Activated CD4-positive, alpha-beta T cell treated with anti-CD3 and anti-CD28 coated beads, Interleukin-2, amount 50 U/mL, for 48 hours (primary cell): ENCODE data around the gene ZFTA.
"Not testable (repeated sequence)": the region's sequence is repeated elsewhere in the genome, so short reads cannot be mapped to it uniquely, and the experiment has no call there.

ENCODE experiments used
- DNase-seq, 2 experiments: peaks; one replicate each; pipeline ENCODE4 v3.0.0-alpha.2; 2020

Gene ZFTA

DNA sequence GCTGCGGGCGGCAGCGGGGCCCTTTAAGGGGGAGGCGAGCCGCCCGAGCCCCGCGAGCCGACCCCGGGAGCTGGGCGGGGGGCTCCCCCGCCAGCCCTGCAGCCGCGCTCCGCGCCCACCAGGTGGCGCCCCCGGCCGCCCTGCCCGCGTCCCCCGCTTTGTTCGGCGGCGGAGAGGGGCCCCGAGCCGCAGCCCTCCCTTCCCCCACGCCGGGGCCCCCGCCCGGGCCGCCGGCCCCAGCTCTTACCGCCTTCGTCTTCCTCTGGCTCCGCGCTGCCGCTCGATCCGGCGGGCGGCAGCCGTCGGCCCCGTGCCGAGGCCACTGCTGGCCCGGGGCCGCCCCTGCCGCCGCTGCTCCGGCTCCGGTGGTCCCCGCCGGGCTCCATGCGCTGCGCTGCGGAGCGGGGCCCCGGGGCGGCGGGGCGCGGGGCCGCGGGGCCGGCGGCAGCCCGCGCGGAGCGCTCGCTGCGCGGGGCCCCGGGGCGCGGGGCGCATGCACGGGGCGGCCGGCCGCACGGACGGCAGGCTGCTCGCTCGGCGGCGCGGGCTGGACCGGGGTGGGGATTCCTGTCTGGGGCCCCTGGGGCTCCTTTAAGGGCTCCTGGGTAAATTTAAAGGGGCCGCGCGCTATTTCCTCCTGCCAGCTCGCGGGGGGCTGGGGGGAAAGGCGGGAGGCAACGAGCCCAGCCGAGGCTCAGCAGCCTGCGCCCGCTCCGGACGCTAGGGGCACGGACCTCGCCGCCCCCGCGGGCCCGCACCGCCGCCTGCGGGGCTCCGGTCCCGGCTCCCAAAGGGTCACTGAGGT lies at the start of gene ZFTA:
ZFTA (minus strand) TSS at position 539 of the 805 bp plus-strand sequence; CDS start at position 386, 153 bp downstream.
- DNase-seq = peak; percentile 54 to 59

- no peak for DNase-seq
Observed at GRCh38 chr11:63817758-63818498, 49.4 kb upstream of the ZFTA start.

GRCh38 chr11:63816732-63817131 lies 48.2 kb upstream of the ZFTA start:
- no peak for DNase-seq

DNA sequence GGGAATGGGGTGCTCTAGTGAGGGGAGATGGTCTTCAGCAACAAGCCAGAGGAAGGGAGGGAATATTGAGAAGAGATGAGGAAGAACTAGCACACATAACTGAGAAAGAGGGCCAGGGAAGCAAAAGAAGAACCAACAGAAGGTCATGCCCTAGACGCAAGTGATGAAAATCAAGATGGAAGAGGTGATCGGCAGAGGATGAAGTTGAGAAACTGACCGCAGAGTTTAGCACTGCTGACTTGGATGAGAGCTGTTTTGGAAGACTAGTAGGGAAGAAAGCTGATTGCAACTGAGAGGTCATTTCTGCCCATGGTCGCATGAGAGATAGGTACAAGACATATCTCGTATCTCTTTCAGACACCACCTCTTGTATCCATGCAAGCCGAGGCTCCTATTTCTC lies 47.6 kb upstream of the ZFTA start:
- DNase-seq = no peak

DNA sequence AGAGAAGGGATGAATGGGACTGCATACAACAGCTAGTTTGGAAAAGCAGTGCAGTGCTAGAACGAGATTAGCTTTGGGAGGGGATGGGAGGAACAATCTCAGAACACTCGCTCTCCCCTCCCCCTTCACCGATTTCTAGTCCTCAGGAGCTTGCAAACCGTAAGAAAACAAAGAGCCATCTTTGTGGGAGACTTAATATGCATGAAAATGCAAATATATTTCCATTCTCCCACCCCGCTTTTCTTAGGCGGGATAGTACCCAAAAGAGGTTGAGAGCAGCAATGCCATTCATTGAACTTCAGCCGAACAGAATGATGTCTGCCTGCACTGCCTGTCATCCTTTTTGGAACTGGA lies 45.8 kb upstream of the ZFTA start:
- no peak for DNase-seq

DNA sequence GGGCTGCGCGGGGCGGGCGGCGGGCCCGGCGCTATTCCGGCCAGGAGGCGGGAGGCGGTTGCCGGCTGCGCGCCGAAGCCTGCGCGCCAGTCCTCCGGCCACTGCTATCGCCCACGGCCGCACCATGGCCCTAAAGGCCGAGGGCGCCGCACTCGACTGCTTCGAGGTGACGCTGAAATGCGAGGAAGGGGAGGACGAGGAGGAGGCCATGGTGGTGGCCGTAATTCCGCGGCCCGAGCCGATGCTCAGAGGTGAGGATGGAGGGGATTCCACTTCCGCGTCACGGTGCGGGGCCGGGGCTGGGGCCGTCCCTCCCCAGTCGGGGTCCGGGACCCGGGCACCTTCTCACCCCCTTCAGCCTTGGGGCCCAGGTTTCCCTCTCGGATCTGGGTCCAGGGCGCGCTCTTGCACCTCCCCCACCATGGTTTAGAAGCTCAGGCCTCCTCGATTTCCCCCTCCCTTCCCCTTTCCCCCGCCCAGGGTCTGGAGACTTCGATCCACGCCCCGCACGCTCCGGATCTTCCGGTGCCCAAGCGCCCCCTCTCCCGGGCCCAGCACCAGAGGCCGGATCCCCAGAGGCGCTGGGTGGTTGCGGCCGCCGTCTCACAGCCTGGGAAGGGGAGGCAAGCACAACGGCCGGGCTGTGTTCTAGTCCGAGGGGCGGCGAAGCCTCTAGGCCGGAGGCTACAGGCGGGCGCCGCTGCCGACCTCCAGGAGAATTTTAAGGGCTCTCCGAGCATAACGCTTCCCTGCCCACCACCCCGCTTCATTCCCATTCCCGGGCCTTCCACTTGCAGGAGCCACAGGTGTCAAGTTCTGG lies 45.2 kb upstream of the ZFTA start:
- peak; percentile 58 to 69 for DNase-seq

GRCh38 chr11:63813035-63813562 lies 44.5 kb upstream of the ZFTA start, which contains the start of gene SPINDOC:
TSS of gene SPINDOC (plus strand) at chr11:63813456. CDS start at chr11:63813687, 231 bp downstream.
- DNase-seq = peak; percentile 74 to 79

GRCh38 chr11:63811522-63811921 lies 42.9 kb upstream of the ZFTA start:
- DNase-seq = no peak

DNA sequence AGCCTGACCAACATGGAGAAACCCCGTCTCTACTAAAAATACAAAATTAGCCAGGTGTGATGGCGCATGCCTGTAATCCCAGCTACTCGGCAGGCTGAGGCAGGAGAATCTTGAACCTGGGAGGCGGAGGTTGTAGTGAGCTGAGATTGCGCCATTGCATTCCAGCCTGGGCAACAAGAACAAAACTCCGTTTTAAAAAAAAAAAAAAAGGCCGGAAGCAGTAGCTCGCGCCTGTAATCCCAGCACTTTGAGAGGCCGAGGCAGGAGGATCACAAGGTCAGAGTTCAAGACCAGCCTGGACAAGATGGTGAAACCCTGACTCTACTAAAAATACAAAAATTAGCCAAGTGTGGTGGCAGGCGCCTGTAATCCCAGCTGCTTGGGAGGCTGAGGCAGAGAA lies 41.8 kb upstream of the ZFTA start:
- DNase-seq = not testable (repeated sequence)

- no peak for DNase-seq
Observed at GRCh38 chr11:63805844-63806415, 37.4 kb upstream of the ZFTA start.

GRCh38 chr11:63804259-63804658 lies 35.7 kb upstream of the ZFTA start:
- DNase-seq = no peak

GRCh38 chr11:63802637-63803414 lies 34.3 kb upstream of the ZFTA start:
- DNase-seq = no peak

DNA sequence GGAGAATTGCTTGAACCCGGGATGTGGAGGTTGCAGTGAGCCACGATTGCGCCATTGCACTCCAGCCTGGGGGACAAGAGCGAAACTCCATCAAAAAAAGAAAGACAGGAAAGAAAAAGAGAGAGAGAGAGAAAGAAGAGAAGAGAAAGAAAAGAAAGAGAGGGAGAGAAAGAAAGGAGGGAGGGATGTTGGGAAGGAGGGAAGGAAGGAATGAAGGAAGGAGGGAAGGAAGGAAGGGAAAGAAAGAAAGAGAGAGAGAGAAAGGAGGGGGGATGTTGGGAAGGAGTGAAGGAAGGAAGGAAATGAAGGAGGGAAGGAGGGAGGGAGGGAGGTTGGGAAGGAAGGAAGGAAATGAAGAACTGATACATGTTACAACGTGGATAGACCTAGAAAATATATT lies 32.3 kb upstream of the ZFTA start:
- DNase-seq = no peak

DNA sequence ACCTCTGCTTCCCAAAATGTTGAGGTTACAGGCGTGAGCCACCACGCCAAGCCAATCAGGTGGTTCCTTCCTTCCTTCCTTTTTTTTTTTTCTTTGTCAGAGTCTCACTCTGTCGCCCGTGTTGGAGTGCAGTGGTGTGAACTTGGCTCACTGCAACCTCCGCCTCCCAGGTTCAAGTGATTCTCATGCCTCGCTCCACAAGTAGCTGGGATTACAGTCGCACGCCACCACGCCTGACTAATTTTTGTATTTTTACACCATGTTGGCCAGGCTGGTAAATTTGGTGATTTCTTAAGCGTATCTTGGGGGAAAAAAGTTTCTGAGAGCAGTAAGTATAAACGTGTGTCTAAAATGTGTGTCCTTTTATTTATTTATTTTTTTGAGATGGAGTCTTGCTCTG lies 26.5 kb upstream of the ZFTA start:
- no peak for DNase-seq

DNA sequence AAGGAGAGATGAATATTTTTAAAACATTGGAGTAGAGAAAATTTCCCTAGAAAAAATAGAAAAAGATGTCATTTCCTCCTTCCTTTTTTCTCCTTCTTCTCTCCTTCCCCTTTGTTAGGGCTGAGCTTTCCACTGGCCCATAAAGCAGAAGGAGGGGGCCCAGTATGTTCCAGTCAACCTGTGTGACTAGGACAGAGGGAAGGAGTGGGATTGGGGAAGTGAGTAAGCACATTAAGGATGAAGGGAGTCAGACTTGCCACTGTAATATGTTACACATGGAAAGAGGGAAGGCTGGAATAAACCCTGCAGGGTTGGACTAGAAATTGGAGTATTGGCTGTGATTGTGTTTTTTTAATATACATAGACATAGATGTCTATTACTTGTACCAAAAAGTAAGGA lies 24.6 kb upstream of the ZFTA start:
- no peak for DNase-seq

DNA sequence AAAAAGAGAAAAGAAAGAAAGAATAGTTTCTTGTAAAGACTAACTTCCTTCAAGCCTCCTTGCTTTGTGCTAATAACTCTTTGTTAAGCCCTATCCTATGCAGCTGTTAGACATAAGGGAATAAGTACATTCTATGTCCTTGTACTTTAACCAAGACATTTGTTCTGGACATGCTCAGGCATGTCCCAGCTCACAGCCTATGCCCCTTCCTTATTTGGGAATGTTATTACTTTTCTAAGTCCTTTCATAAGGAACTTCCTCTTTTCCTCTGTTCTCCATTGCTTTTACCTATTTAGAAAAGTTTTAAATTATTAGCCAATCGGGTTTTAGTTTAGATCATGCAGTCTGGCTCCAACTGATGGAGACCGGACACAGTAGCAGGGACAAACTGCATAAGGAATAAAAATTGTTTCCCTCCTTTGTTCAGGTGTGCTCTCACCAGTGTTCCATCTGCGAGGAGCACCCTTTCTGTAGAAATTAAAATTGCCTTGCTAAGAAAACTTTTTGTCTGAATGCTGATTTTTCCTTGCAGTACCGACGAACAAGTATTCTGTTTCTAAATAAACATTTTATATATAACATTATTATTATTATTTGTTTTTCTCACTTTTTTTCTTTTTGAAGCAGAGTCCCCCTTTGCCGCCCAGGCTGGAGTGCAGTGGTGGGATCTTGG lies 23.1 kb upstream of the ZFTA start:
- no peak for DNase-seq

DNA sequence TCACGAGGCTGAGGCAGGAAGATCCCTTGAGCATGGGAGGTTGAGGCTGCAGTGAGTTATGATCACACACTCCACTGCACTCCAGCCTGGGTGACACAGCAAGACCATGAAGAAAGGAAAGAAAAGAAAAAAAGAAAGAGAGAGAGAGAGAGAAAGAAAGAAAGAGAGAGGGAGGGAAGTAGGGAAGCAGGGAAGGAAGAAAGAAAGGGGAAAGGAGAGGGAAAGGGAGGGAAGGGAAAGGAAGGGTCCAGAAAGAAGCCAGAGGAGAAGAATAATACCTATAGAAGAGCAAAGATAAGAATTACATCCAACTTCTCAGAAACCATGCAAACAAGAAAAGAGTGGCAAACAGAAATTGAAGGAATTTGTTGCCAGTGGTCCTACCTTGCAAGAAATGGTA lies 17.2 kb upstream of the ZFTA start:
- no peak for DNase-seq

GRCh38 chr11:63783925-63784592 lies 15.5 kb upstream of the ZFTA start:
- no peak for DNase-seq

DNA sequence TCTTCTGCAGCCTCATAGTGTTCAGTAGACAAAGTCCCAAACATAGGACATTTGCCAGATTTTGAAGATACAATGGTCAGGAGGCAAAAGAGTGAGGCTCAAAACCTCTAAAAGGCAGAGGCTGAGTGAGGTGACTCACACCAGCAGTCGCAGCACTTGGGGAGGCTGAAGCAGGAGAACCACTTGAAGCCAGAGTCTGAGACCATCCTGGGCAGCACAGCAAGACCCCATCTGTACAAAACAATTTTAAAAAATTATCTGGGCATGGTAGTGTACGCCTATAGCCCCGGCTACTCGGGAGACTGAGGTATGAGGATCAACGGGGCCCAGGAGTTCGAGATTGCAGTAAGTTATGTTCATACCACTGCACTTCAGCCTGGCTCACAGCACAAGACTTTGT lies 14.2 kb upstream of the ZFTA start:
- no peak for DNase-seq

DNA sequence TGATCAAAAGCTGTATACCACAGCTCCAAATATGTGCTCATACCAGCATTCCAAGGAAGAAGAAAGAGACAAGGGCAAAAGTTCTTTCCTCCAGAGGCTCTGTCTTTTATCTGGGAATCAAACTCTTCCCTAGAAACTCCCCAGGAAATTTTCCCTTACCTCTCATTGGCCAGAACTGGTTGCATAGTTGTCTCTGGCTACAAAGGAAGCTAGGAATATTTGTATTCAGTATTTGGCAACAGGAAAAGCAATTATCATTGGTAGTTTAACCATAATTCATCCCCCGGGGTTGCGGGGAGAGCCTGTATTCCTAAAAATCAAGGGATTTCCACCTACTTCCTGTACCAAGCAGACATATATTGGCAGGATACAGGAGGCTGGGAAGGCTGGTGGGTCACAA lies 10.5 kb upstream of the ZFTA start:
- DNase-seq = no peak

DNA sequence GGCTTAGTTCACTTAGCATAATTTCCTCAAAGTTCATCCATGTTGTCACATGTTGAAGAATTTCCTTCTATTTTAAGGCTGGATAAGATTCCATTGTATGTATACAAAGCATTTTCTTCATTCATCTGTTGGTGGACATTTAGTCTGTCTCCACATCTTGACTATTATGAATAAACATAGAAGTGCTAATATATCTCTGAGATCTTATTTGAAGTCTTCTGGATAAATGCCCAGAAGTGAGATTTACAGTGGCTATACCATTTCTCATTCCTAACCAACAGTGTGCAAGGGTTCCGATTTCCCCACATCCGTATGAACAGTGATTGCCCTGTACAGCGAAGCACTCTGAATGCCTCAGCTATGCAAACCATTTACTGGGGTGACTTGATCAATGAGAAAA lies 6.6 kb upstream of the ZFTA start:
- no peak for DNase-seq
